AG20443 (cell line): Measurements from ENCODE around the gene TRIM8.
"Not testable (repeated sequence)": the region's sequence is repeated elsewhere in the genome, so short reads cannot be mapped to it uniquely, and the experiment has no call there.

Experiments
- DNase-seq: peaks from one replicate; pipeline ENCODE4 v3.0.0; 2012; ENCODE audit warnings: low spot score, mixed read lengths

The TRIM8 gene

DNA sequence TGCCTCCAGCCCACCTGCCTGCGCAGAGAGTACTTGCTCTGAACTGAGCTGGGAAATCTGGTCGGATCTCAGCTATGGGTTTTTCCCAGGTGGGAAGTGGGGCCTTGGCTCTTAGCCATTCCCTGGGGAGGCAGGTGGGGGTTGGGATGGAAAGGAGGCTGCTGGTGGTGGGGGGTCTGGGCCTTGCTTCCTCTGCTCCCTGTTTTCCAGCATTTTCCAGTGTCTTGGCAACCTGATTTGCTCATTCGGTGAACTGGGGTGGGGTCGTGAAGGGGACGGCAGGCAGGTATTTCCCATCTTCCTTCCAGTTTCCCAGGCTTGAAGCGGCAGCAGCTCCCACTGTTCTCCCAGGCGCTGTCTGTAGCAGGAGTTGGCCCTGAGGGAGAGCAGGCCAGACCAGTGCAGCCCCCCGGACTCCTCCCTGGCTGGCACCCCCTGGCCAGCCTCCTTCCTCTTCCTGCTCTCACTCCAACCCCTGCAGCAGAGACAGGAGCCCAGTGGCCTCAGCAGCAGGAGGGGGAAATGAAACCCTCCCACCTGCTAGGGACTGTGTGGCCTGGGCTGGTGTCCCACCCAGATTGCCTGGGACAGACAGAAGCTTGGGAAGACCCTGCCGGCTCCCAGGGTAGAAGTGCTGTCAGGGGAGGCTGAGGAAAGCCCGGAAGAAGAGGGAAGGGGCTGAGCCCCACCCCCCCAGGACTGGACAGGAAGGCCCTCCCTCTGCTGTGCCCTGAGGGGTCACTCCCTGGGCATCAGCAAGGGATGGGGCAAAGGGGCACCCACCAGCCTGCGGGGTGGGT is 6.6 kb downstream of the TRIM8 start:
- no peak for DNase-seq

DNA sequence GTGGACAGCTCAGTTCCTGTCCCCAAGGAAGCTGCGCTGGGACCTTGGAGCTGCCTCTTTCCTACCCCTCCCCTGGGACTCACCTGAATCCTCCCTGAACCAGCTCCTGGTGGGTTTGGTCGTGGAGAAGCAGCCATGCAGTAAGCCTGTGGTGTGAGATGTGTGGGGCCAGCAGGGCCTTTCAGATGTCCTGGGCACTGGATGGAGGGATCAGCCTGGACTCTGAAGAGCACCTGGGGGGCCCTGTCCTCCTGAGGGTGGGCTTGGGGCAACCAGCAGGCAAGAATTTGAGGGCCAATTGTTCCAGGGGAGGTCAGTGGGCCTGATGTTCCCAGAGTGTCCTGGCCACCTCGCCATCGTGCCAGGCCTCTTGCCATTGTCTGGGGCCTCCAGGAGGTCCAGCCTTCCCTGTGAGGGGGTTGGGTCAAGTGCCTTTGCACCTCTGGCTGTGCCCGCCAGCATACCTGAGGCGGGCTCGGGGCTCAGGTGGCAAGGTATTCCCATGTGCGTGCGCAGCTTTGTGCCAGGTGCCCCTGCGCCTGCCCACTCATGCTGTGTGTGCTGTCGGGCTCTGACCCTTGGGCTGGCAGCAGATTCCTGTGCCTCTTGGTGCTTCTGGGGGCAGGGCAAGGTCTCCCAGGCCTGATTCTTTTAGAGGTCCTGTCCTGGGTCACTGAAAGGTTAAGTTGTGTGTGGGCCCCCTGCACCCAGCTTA is 7.3 kb downstream of the TRIM8 start:
- no peak for DNase-seq

DNA sequence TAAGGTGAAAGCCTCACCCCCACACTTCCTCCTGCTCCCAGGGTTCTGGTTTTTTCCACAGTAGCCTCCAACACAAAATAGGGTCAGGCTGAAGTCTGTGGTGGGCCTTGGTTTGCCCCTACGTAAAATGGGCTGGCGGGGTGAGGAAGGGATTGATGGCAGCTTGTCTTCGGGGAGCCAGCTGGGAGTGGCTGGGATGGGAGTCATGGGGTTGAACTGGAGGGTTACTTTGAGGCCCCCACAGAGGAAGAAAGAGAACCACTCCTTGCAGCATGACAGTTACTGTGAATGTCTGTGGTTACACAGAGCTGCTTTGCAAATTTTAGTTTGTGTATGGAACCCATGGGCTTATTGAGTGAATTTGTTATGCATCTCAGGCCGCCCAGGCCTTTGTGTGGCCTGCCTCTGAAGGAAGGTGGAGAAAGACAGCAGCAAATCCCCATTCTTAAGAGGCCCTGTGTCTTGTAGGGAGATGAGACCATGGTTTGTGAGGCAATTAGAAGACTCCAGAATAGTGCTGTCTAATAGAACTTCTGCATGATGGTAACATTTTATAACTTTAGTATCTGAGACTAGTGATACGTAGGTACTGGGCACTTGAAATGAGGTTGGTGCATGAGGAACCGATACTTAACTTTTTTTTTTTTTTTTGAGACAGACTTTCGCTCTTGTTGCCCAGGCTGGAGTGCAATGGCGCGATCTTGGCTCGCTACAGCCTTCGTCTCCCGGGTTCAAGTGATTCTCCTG is 8.1 kb downstream of the TRIM8 start:
- no peak for DNase-seq

GRCh38 chr10:102653060-102653459 is 8.8 kb downstream of the TRIM8 start:
- DNase-seq = no peak

DNA sequence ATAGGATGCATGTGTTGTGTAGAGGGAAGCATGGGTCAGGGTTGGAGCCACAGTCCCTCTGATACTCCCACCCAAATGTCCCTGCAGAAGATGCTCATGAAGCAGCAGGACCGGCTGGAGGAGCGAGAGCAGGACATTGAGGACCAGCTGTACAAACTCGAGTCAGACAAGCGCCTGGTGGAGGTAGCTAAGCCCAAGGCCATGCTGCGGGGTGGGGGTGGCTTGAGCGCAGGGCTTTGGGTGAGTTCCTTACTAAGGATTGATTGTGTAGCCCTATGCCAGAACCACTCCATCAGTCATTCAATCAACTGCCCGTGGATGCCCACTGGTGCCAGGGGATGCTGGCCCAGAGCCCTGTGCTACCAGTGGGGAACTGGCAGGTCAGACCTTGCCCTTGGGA is 10.3 kb downstream of the TRIM8 start:
- DNase-seq = no peak

DNA sequence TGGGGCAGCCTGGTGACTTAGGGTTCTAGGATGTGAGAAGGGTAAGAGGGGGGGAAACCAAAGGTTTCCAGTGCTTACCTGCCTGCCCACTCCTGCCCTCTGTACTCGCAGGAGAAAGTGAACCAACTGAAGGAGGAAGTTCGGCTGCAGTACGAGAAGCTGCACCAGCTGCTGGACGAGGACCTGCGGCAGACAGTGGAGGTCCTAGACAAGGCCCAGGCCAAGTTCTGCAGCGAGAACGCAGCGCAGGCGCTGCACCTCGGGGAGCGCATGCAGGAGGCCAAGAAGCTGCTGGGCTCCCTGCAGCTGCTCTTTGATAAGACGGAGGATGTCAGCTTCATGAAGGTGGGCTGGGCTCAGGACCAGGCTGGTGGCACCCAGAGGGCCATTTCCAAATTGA is 10.7 kb downstream of the TRIM8 start:
- no peak for DNase-seq

- DNase-seq = no peak
These were observed 11.7 kb downstream of the TRIM8 start for GRCh38 chr10:102656026-102656425.

- DNase-seq = no peak
These were observed 12.6 kb downstream of the TRIM8 start for GRCh38 chr10:102656791-102657371.

- DNase-seq = no peak
These were observed 13.2 kb downstream of the TRIM8 start for GRCh38 chr10:102657451-102657850.

DNA sequence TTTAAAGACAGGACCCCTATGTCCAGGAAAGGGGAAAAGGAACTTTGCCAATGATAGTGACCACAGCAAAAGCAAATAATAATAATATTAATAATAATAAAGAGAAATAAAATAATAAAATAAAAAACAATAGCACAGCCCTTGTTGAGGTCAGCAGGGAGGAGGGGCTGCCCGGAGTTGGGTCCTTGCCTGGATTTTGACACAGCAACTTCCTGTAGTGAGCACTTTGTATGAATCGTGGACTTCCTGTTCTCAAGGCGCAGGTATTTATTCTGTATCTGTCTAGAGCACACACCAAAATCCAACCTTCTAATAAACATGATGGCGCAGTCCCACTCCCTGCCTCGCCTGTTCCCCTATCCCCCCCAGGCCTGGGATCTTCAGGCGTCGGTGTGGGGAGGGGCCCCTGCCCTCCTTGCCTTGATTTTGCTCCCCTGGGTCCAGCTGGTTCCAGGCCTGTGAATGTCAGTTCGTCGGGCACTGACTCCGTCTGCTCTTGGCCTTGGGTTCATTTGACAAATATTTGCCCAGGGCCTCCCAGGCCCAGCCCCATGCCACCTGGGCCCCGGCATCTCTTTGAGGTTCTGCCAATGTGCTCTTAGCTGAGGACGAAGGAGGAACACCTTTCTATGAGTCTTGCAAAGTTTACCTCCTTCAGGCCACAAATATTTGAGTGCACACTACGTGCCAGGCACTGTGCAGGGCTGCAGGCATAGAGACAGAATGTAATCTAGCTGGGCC is 13.9 kb downstream of the TRIM8 start:
- no peak for DNase-seq

DNA sequence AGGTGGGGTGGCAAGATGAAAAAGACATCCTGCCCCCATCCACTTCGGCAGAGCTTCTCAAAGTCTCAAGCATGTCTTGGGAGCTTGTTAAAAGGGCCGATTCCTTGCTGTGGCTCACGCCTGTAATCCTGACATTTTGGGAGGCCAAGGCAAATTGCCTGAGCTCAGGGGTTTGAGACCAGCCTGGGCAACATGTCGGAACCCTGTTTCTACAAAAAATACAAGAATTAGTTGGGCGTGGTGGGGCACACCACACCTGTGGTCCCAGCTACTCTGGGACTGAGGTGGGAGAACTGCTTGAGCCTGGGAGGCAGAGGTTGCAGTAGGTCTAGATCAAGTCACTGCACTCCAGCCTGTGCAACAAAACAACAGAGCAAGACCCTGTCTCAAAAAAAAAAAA is 14.5 kb downstream of the TRIM8 start:
- DNase-seq = no peak

DNA sequence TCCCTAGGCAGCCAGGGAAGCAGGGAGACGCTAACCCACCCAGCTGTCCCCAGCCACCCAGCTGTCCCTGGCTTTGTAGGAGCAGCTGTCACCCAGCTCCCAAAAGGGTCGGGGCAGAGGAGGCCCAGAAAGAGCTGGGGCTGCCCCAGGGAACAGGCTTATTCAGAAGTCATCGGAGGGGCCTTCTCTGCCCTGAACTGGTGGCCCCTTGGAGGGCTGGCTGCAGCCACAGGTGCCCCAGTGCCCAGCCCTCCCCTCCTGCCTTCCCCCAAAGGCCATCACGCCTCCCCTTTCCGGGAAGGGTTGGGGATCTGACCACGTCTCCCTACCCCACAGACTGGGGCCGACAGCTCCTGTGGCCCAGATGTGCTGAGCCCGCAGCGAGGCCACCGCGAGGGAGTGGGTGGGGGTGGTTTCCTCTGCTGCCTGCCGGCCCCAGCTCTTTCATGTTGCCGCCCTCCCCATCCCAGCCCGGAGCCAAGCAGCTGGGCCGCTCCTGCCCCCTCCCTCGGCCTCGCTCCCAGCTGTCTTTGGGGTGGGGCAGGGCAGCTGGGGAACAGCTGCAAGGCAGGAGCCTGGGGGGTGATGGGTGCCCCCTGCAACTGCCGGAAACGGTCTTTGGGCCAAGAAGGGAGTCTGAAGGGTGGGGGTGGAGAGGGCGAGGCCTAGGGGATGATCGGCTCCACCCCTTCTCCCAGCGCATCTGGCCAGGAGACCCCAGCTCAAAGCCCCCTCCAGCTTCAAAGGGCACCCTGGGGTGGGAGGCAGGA is 16.8 kb downstream of the TRIM8 start:
- peak; percentile 81 for DNase-seq

- no peak for DNase-seq
These were observed 17.4 kb downstream of the TRIM8 start for GRCh38 chr10:102661658-102662028.

DNA sequence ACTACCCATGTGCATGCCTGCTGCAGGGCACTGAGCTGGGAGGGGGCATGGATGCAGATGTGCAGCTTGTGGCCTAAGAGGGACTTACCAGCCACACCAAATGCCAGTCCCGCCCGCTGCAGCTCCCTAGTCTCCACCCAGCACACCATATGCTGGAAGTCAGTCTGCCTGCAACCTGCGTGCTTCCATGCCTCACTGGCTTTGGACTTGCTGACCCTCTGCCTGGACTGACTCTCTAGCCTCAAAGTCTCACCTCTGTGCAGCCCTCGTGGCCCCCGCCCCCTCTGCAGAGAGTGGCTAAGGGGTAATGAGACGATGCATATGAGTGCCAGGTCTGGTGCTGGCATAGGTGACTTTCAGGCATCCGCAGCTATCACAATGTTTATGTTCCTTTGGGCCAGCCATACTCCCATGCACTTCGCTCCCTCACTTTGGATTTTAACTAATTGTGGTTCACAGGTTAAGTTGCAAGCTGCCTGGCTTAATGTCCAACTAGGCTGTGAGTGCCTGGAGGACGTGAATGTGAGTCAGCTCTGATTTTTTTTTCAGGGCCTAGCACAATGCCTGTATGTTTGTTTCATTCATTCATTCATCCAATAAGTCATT is 21.7 kb downstream of the TRIM8 start:
- no peak for DNase-seq

DNA sequence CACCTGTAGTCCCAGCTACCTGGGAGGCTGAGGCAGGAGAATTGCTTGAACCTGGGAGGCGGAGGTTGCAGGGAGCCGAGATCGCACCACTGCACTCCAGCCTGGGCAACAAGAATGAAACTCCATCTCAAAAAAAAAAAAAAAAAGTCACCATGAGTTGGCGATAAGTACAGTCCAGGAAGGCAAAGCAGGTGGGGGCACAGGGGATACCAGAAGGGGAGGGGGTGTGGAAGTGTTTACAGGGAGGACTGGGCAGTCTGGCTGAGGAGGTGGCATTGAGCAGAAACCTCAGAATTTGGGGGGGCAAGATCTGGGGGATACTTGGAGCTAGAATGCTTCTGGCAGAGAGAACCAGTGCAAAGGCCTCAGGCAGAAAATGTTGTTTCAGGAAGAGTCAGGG is 23.1 kb downstream of the TRIM8 start:
- DNase-seq = not testable (repeated sequence)

GRCh38 chr10:102668326-102669107 is 24.2 kb downstream of the TRIM8 start:
- DNase-seq = no peak

DNA sequence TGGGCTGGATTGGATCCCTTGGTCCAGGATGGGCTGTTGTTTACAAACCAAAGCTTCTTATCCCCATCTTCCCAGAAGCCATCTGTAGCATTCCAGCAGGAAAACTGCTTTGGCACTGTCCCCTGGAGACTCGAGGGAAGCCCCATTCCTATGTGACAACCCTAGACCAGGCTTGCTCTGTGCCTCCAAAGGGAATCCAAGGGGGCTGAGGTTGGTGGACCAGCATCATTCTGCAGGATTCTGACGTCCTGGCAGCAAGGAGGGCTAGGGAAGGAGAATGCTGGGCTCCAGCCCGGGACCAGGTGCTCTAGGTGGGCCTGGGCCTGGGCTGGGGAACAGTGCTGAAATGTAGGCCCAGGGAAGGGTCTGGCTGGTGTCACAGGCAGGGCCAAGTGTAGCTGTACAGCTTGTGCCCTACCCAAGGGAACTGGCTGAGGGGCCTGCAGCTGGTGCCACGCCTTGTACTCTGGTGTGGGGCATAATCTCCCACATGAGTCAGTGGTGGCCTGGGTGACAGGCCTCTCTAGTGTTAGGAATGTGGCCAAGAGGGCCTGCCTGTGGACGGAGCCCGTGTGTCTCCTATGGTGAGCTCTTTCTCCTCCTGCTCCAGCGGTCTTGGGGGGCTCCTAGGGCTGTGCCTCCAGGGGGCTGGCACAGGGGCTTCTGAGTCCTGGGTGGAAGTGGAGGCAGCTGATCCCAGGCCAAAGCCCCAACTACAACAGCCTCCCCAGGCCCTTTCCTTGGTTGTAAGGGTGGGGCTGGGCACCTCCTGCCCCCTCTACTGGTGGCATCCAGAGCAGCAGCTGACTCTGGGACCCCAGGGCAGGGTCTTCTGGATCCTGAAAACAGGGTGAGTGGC is 25.2 kb downstream of the TRIM8 start:
- peak; percentile 82 for DNase-seq

DNA sequence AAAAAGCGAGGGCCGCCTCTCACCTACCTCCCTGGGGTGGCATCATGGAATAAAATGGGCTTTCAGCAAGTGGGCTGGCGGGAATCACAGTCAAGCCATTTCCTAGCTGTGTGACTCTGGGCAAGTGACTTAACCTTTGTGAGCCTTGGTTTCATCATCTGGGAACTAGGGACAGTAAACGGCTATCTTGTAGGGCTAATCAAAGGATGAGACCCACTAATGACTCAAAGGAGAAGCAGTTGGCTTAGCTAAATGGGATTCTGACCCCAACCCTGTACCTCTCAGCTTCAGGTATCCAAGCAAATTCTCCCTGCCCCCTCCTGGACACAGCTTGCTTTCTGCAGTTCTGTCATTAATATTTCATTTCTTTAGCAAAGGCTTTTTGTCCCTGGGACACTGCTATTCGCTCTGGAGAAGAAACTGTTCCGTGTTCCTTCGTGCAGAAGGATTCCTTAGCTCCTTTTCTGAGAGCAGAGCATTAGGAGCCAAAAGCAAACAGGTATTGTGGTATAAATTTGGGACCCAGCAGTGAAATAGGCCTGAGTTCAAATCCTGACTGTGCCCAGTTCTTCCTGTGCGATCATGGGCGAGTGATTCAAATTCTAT is 25.9 kb downstream of the TRIM8 start:
- no peak for DNase-seq
